Activated CD4-positive, alpha-beta T cell treated with anti-CD3 and anti-CD28 coated beads, Interleukin-2, Interleukin-6, amounts not matched to agents 100 ng/mL and 50 ng/mL, durations not matched to agents 16 hours and 8 hours (primary cell): ENCODE measurements around the gene IL1RAP.
A peak's percentile ranks its signal among the peaks of the same experiment; 100 is the strongest.
"Not testable (repeated sequence)": the region's sequence is repeated elsewhere in the genome, so short reads cannot be mapped to it uniquely, and the experiment has no call there.

Source experiments
- DNase-seq: peaks from one replicate; pipeline ENCODE4 v3.0.0-alpha.2; 2020

IL1RAP gene, protein sequence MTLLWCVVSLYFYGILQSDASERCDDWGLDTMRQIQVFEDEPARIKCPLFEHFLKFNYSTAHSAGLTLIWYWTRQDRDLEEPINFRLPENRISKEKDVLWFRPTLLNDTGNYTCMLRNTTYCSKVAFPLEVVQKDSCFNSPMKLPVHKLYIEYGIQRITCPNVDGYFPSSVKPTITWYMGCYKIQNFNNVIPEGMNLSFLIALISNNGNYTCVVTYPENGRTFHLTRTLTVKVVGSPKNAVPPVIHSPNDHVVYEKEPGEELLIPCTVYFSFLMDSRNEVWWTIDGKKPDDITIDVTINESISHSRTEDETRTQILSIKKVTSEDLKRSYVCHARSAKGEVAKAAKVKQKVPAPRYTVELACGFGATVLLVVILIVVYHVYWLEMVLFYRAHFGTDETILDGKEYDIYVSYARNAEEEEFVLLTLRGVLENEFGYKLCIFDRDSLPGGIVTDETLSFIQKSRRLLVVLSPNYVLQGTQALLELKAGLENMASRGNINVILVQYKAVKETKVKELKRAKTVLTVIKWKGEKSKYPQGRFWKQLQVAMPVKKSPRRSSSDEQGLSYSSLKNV

DNA sequence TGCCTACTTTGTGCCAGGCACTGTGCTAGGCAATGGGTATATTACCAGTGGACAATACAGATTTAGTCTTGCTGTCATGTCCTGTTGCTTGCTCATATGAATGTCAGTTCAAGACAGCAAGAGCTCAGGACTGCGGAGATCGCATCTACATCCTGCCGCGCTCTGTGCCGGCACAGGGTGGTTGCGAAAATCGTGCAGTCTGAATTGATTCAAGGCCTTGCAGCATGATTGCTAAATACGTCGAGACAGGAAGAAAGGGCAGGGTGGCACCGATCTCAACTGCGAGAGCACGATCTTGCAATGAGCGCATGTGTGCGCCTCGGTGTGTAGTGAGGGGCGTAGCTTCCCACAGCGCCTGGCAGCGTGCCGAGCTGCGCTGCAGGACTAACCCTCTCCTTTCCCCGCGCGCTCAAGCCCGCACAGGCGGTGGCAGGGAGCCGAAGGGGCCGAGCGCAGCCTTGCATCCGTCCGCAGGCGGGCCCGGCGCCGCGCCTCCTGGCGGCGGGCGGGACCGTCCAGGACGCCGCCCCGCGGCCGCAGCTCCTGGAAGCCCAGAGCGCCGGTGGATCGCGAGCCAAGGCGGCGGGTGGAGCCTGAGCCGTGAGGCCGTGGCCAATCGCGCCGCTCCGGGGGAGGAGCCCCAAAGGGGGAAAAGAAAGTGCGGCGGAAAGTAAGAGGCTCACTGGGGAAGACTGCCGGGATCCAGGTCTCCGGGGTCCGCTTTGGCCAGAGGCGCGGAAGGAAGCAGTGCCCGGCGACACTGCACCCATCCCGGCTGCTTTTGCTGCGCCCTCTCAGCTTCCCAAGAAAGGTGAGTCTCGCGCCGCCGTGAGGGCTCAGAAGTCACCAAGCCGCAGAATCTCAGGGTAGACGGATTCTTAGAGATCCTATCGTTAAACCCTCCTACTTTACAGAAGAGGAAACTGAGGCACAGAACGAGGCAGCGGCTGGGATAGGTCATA lies at the start of gene IL1RAP:
IL1RAP (plus strand) TSS at position 677 of the 962 bp plus-strand sequence. CDS start 50,205 bp downstream, outside the sequence.
- DNase-seq = peak; percentile 94

DNA sequence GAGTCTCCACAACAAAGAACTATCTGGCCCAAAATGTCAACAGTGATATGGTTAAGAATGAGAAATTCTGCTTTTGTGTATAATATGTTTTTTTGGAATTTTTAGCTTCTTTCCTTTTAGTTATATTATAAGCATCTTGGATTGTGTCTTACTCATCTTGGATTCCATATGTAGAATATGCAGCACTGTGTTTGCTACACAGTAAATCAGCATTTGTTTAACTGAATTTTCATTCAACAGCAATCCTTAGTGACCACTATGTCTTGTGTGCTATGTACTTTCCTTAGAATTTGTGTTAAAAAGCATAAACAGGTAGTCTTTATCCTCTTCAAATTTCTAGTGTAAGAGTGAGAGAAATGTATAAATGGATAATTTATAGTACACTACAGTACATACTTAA lies 46.0 kb upstream of the IL1RAP start:
- DNase-seq = no peak

DNA sequence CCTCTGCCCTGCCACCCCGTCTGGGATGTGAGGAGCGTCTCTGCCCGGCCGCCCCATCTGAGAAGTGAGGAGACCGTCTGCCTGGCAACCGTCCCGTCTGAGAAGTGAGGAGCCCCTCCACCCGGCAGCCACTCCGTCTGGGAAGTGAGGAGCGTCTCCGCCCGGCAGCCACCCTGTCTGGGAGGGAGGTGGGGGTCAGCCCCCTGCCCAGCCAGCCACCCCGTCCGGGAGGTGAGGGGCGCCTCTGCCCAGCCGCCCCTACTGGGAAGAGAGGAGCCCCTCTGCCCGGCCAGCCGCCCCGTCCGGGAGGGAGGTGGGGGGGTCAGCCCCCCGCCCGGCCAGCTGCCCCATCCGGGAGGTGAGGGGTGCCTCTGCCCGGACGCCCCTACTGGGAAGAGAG lies 40.6 kb upstream of the IL1RAP start:
- not testable (repeated sequence) for DNase-seq

DNA sequence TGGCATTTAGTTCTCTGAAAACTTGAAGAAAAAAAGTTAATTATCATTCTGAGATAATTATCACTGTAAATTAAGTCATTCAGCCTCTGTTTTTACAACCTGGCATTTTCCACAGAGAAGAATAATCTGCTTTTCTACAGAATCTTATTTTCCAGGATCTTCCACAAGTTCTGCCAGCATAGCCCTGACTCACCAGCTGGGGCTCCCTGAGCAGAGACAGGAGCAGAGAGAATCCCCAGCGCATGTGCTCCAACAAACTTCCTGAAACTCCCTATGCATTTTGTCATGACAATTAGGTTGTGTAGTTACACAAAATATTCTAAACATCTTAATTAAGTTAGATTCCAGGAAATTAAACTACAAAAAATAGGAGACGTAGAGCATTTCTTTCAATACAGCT lies 32.1 kb upstream of the IL1RAP start:
- no peak for DNase-seq

DNA sequence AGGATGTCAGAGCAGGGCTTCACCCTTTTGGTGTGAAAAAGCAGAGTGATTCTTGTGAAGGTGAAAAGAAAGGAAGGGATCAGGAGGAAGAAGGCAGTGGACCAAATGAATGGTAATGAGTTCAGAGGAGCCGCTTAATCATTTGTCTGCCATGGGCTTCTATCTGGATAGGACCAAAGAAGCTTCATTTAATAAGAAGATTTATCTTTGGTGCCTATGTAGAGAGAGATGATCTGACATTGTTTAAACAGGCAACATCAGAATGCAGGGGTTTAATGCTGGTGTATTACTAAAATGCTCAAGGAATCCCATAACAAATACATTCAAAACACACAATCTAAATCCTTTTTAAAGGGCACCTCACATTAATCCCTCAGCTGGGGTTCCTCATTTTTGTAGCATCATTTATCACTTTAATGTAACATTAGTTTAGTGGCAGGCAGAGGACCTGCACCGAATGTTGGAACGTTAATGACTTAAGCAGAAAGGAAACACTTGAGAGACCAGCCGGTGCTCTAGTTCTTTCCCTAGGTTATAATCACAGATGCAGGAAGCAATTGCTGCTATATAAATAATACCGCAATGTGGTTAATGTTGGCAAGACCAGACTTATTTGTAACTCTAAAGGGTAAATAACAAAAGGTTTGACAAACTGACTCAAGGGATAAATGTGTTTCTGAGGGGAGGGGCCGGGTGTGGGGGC lies 27.9 kb upstream of the IL1RAP start:
- no peak for DNase-seq

DNA sequence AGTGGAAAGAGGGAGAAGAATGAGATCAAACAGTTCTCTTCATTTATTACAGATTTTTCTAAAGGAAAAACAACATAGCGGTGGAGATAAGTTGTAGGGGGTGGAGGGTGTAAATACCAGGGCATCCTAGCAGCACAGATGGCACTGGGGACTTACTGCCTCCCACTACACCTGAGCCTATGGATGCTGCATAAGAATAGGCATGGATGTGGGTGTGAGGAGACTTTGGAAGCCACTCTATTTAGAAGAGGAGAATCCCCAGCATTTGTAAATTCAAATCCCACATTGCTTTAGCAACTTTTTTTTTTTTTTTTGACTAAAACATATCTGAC lies 27.4 kb upstream of the IL1RAP start:
- DNase-seq = no peak

DNA sequence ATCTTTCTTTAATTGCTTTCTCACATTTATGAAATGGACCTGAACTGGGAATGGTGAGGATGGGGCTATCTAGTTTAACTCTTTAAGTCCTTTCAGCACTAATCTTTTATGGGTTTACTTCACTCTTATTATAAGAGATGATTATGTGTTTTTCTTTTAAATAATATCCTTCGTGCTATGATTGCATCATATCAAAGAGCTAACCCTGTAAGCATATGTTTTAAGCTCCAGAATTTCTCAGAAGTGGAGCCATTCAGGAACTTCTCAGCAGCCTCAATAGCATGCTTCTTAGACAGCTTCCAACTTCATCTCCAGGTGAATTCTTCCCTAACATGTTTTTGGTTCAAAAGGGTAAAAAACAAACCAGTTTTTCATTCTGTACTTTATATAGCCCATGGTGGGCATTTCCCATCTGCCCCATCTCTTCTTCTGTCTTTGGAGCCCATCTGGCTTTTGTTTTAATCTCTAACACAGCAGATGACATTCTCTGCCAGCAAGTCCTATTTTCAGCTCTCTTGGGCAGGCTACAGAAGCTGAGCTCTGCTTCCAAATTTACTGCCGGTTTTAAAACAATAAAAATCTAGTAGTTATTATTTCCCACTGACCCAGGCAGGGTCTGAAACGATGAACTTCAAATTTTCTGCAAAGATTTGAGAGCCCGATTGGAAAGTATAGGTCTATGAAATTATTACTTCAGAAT lies 26.8 kb upstream of the IL1RAP start:
- no peak for DNase-seq

DNA sequence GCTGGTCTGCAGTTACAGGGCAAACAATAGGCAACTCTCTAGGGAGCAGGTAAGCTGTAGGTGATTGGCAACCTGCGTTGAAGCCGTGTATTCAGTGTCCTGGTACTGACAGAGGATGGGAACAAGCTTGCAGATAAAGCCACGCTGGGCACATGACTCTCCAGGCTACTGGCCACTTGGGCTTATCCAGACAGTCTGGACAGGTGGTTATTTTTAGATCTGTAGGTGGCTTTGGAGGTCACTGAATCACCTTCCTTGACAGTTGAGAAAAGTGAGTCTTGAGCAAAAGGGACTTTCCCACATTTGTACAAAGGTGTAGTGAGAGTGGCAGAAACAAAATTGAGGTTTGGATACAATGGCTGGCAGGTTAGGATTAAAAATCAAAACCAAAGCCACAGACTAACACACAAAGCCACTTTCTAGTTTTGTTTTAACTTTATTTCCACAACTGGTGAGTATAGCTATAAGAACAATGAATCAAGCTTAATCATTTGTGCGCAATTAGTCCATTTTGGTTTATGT lies 22.3 kb upstream of the IL1RAP start:
- DNase-seq = peak; percentile 80

DNA sequence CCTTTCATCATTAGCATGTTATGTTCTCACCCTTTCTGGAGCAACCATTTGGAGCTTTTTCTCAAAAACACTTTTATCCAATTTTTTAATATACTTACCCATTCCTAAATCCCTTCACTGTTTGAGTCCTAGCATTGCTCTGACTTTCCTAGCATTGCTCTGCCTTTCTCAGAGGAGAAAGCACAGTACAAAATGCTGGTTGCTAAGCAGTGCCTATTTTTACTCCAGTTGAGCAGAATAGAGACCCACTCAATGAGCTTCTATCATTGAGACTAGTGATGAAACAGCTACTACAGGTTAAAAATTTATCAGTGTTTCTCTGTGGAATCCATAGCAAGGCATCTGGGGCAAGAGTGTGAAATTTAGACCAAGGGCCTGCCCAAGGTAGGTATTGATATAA lies 21.8 kb upstream of the IL1RAP start:
- DNase-seq = no peak

DNA sequence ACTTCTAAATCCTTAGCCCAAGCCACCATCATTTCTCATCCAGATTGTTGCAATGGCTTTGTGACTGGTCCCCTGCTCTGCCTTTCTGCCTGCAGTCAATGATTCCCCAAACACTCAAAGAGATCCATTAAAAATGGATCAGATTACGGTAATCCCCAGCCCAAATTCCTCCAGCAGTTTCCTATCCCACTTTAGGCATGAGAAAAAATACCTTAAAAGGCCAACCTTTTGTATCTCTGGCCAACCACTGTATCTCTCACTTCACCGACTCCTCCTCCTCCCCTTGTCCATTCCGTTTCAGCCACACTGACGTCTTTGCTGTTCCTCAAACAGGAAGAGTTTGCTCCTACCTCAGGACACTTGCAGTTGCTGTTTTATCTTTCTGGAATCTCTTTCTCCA lies 20.9 kb upstream of the IL1RAP start:
- DNase-seq = no peak

DNA sequence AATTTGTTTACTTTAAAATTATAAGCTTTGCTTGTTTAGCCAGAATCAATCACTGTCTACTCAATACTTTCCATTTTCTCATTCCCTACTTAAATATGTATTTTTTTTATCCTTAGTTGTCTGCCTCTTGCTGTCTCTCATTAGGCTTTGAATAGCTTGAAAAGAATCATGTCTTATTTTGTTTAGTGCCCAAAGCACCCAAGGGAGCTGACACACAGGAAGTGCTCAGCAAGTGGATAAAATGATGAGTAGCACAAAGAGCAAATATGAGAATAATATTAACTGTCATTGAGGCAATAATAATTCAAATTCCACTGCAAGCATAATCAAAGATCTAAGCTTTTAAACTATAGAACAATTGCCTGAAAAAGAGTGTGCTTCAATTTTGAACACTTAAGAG lies 19.0 kb upstream of the IL1RAP start:
- no peak for DNase-seq

DNA sequence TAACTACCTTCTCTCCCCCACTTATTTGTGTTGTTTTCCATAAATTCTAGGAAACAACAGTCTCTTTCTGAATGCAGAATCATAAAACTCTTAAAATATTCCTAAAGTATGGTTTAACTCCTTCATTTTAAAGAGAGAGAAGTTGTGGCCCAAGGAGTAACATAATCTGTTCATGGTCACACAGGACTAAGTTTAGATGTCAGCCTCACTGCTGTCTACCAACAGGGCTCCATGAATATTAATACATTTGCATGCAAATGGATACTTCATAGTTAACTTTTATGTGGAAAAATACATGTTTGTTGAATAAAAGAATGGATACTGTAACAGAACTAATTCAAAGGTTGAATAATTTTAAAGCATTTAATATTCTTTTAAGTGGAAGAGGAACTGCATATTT lies 18.5 kb upstream of the IL1RAP start:
- DNase-seq = no peak

DNA sequence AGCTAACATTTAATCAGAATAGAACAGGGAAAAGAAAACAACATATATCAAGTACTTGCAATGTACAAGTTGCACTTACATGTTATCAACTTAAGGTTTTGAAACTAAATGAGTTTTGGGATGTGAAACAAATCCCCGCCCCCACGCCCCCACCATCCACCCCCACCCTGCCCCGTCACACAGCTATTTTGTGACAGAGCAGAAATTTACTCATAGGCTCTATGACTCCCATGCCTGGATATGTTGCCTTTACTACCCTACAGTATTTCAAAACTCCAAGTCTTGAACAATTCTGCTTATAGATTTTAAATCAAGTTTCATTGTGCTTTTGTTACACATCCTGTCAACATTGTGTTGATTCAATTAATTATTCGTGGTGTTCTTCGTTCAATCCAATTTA lies 18.1 kb upstream of the IL1RAP start:
- DNase-seq = no peak

DNA sequence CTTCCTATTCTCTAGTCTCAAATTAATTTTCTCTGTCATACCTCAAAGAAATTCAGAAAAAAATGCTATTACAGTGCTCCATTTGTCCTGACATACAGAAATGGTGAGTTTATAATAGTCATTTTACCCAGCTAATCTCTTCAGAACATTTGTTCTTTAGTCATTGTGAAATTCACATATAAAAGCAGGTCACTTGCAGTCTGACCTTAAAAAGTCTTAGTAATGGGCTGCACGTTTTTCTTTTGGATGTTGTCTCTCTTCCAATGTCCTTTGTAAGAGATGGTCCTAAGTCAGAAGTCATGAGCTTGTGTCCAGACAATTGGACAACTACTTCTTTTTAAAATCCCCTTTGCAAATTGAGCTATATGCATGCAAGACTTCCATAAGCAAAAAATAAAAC lies 17.0 kb upstream of the IL1RAP start:
- no peak for DNase-seq

DNA sequence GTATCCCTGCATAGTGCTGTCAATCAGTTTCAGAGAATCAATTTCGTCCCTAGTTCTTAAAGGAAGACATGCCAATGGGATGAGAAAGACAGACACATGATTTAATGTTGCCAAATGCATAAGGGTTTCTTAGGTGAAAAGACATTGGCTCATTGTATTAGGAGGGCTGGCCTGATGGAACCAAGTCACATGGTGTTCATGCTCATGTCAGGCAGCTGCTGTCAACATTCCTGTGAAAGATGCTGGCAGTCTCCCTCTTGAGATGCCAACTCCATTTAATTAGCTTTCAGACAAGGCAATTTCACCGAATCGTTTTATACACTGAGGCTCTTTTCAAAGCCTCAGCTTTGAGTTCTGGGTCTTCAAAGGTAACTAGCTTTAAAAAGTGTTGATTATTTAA lies 16.1 kb upstream of the IL1RAP start:
- DNase-seq = no peak

DNA sequence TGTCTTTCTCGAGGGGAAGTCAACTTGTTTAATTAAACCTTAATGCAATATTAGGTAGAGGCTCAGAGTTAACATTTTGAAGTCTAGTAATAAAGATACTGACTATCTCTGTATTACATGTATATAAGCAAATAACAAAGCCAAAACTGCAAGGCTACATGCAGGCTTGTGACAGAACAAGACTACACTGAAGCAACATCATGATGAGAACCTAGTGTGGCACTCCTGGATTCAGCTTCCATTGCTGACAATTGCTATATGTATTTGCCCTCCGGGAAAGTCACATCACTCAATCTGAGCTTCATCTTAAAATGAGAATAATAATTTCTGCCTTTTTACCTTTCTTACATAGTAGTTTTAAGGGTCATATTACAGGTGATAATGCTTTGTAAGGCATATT lies 15.6 kb upstream of the IL1RAP start:
- no peak for DNase-seq

DNA sequence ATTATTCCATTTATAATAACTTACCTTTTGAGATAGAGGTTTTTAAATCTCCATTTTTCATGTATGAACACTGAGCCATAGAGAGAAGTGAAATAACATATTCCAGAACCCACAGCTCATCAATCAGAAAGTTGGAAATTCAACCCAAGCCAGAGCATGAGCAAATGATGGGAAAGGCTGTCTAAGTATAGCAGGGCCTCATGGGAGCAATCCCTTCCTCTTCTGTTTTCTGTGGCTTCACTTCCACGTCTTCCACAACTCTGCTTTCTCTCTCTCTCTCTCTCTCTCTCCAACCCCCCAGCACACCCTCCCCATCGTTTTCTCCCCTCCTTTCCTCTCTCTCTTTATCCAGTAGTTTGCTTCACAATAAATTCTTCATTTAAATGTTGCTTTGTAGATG lies 14.8 kb upstream of the IL1RAP start:
- no peak for DNase-seq

DNA sequence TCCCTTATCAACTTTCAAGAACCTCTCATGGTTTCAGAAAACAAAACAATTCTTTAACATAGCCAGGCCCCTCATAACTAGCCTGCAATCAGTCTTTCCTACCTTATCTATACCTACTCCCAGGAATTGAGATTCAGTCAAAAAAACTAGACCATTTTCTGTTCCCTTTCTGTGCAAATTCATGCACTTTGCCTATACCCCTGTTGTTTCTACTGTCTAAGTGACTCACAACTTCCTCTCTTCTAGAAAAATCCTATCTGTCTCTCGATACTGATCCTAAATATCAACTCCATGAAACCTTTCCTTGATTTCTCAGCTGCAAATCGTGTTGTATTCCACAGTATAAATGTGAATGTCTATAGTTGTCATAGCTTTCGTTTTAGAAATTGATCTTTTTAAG lies 10.9 kb upstream of the IL1RAP start:
- no peak for DNase-seq

DNA sequence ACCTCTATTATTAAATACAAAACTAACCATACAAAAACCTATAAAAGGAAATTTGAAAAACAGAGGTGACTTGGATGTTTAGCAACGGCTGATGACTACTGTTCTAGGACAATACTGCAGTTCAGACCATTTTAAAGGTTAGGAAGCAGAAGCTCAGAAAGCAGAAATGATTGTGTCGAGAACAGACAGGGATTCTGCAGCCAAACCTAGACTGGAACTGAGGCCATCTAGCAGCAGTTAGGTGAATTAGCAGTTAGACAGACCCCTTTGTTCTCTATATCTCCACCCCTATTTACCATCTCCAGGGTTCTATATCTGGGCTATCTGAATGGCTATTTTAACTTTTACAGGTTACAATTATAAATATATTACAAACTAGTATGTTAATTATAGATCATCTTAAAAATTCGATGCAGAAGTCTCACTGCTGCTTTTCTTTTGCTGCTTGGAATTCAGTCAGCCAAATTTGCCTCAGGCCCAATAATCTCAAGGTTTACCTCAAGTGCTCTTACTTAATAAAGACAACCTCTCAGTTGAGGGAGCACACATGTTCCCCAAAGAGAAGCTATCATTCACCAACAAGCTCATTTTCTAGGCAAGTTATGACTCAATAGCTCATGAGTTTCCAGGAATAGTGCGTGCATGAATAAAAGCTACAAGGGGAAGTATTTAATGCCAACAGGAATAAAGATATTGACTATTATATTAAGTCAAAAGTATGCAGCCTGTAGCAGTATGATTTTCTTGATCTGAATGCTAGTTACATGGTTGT lies 9.3 kb upstream of the IL1RAP start:
- no peak for DNase-seq

DNA sequence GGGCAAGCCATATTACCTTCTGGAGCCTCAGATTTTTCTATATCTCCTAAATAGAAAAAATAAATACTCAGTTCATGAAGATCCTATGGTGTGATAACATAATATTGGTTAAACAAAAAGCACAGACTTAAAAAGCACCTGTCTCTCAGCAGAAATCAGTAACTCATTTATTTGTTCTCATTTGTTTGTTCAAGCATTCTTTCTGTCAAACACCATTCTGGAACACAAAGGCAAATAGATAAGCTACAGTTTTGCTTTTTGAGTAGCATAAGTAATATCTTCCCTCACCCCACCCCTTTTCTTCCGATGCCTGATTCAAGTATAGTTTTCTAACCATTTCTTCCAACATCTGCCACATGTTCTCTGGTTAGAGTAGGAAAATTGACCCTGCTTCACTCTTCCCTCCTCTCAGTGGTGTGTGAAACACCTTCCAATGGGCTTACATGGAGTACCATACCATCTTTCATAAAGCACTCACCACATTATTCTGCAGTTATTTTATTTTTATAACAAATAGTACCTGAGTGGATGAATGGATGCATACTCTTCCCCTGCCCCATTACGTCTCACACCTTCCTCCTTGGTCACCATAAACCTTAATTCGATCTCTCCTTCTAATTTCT lies 8.4 kb upstream of the IL1RAP start:
- DNase-seq = no peak

DNA sequence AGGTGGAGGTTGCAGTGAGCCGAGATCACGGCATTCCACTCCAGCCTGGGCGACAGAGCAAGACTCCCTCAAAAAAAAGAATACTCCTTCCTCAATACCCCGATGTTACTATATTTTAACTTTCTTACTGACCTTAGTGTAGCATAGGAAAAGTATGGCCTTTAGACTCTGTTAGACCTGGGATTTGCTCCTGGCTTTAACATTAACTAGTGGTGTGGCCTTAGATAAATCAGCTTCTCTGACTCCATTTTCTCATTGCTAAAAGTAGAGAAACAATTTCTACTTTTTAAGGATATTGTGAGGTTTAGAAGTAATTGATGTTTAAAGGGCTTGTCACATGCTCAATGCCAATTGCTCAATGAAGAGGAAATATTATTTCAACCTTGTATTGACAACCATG lies 7.6 kb upstream of the IL1RAP start:
- DNase-seq = no peak
